Measurements from ENCODE around the gene FGA. TPM values are rescaled to one million over a fixed set of nuclear protein-coding genes. Genes with fewer than 3 reads are reported as not detected.

FGA gene
- polyA plus RNA-seq, 1 of the 3 experiments (the other 2 are of a cell fraction): not detected

DNA sequence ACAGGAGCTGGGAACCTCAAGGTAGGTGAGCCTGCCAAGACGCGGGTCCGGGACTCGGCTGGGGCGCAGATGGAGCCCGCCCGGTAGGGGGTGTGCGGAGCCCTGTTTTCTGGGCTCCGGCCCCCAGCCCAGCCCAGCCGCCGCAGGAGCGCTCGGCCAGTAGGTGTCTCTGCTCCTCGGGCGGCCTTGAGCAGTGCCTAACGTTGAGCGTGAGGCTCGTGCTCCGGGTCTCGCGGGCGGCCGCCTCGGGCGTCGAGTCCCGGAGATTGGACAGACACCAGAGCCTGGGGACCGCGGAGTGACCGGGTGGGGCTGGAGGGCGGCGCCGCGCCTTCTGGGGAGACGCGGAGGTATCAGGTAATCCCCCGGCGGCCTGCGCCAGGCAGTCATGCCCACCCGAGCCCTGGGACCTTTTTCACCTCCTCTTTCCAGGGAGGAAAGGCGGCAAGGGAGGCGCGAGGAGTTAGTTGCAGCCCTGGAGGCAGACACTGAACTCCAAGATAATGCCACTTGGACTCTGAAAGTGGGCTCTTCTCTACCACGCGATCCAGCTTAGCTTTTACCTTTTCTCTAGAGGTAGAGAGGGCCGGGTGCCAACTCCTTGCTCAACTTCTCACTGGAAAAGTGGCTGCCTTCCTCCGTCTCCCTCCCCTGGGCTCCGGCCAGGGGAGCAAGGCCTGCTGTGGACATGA lies 36.4 kb upstream of the FGA start:
- Histone ChIP-seq H3K4me2 (peak overlapping the region; percentile 71), H2AFZ (ENCODE audit: low read depth) (0 out of 2 replicates have a peak overlapping the region, but pooled peaks have one; percentile 35), H3F3A (replicated peaks; ENCODE audit: insufficient read depth) (no peaks in the 10 kb centered on the region), H3K27me3 (ENCODE audit: insufficient read depth) (peaks cover 19% of the 10 kb centered on the region; the same call in 1 of the 2 replicates), H3K9me2 (no peaks in the 10 kb centered on the region), H3K27ac (ENCODE audit: low read depth in 2 of 2, low read length in 1 of 2) (no peak overlapping the region), H3K4me1 (ENCODE audit: control insufficient read depth in 1 of 2, insufficient read depth in 2 of 2, low read depth in 1 of 2, low read length in 1 of 2) (no peaks in the 10 kb centered on the region; a peak in 1 of 4 replicates), H3K9me3 (no peaks in the 10 kb centered on the region), H3K9ac (no peak overlapping the region), H3K79me2 (ENCODE audit: insufficient read depth) (no peaks in the 10 kb centered on the region), H3K36me3 (replicated peaks in 1 of 2; ENCODE audit: control insufficient read depth in 1 of 2, insufficient read depth in 2 of 2, low read length in 1 of 2) (no peaks in the 10 kb centered on the region), H4K20me1 (ENCODE audit: insufficient read depth) (no peaks in the 10 kb centered on the region), H3K4me3 (ENCODE audit: low read depth in 2 of 2, low read length in 1 of 2) (peak overlapping the region; percentile 3 to 43; a peak in 2 of 4 replicates)
- POLR2A ChIA-PET: no interaction called here
- CTCF ChIA-PET: interaction anchor here (2.9 to 6.2 kb wide), 3 partner anchors 11 to 75 kb away, joined by 12 to 51 read pairs (median 15); no protein-coding TSS in a partner anchor
- WGBS (ENCODE audit: low lambda C conversion rate): 23% methylated on average over 14 of the region's 48 CpGs
- peak; percentile 79 for DNase-seq
- TF ChIP-seq YY1 (IDR thresholded peaks at IDR 0.05; ENCODE audit: low read depth): no peak
- TF ChIP-seq, protein P1, sequence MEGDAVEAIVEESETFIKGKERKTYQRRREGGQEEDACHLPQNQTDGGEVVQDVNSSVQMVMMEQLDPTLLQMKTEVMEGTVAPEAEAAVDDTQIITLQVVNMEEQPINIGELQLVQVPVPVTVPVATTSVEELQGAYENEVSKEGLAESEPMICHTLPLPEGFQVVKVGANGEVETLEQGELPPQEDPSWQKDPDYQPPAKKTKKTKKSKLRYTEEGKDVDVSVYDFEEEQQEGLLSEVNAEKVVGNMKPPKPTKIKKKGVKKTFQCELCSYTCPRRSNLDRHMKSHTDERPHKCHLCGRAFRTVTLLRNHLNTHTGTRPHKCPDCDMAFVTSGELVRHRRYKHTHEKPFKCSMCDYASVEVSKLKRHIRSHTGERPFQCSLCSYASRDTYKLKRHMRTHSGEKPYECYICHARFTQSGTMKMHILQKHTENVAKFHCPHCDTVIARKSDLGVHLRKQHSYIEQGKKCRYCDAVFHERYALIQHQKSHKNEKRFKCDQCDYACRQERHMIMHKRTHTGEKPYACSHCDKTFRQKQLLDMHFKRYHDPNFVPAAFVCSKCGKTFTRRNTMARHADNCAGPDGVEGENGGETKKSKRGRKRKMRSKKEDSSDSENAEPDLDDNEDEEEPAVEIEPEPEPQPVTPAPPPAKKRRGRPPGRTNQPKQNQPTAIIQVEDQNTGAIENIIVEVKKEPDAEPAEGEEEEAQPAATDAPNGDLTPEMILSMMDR (IDR thresholded peaks at IDR 0.05): peak; percentile 47

DNA sequence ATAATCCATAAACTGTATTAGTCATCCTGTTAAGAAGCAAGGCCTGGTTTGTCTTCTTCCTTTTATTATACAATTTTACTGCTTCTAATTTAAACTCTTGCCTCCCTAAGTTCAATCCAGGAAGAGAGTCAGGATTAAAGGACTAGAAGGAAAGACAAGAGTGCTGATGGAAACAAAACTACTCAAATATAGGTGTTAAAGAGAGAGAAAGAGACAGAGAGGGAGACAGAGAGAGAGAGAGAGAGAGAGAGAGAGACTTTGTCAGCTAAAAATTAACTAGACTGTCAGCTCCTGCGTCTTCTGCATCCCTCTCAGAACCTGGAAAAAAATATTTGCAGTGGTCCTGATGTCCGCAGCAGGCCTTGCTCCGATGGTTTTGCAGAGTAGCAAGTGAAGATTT lies 35.4 kb upstream of the FGA start:
- H3F3A ChIP-seq (replicated peaks; ENCODE audit: insufficient read depth): no peaks in the 10 kb centered on the region
- H3K27me3 ChIP-seq (ENCODE audit: insufficient read depth): peaks cover 9% of the 10 kb centered on the region; the same call in 1 of the 2 replicates
- no peaks in the 10 kb centered on the region for H3K9me2 ChIP-seq
- POLR2A ChIA-PET: no interaction called here
- no peaks in the 10 kb centered on the region for H4K20me1 ChIP-seq (ENCODE audit: insufficient read depth)
- CTCF ChIA-PET: interaction anchor here (0.7 to 6.2 kb wide), 5 partner anchors 12 to 114 kb away, joined by 3 to 51 read pairs (median 12); no protein-coding TSS in a partner anchor
- H3K27ac ChIP-seq (ENCODE audit: low read depth in 2 of 2, low read length in 1 of 2): no peak overlapping the region
- no peak overlapping the region for H3K4me3 ChIP-seq (ENCODE audit: low read depth in 2 of 2, low read length in 1 of 2)
- no peaks in the 10 kb centered on the region; a peak in 1 of 4 replicates for H3K4me1 ChIP-seq (ENCODE audit: control insufficient read depth in 1 of 2, insufficient read depth in 2 of 2, low read depth in 1 of 2, low read length in 1 of 2)
- H3K9me3 ChIP-seq: no peaks in the 10 kb centered on the region
- no peak overlapping the region for H2AFZ ChIP-seq (ENCODE audit: low read depth)
- no peak overlapping the region for H3K9ac ChIP-seq
- no peak for TF ChIP-seq RAD21 (IDR thresholded peaks at IDR 0.05; ENCODE audit: low read length)
- TF ChIP-seq MXI1 (IDR thresholded peaks at IDR 0.05; ENCODE audit: low read depth, low read length): no peak
- no peak for TF ChIP-seq MAX (IDR thresholded peaks at IDR 0.05; ENCODE audit: low read depth)
- no peak for TF ChIP-seq TCF12 (IDR thresholded peaks at IDR 0.05)
- no peak for TF ChIP-seq NFIC (IDR thresholded peaks at IDR 0.05; ENCODE audit: borderline replicate concordance)
- no peak for TF ChIP-seq YY1 (IDR thresholded peaks at IDR 0.05; ENCODE audit: low read depth)
- TF ChIP-seq TAF1 (IDR thresholded peaks at IDR 0.05; ENCODE audit: borderline replicate concordance, low read depth, low read length): no peak
- H3K79me2 ChIP-seq (ENCODE audit: insufficient read depth): no peaks in the 10 kb centered on the region
- H3K4me2 ChIP-seq: no peak overlapping the region
- no peak for DNase-seq
- 39% methylated on average over 3 of the region's 3 CpGs for WGBS (ENCODE audit: low lambda C conversion rate)
- H3K36me3 ChIP-seq (replicated peaks in 1 of 2; ENCODE audit: control insufficient read depth in 1 of 2, insufficient read depth in 2 of 2, low read length in 1 of 2): no peaks in the 10 kb centered on the region
